ENCODE results near the gene KRTAP4-7. TPM values are rescaled to one million over a fixed set of nuclear protein-coding genes. Genes with fewer than 3 reads are reported as not detected.
"Not testable (repeated sequence)": the region's sequence is repeated elsewhere in the genome, so short reads cannot be mapped to it uniquely, and the experiment has no call there.

KRTAP4-7 gene
- total RNA-seq, 1 experiment from 2014 or later: not detected

DNA sequence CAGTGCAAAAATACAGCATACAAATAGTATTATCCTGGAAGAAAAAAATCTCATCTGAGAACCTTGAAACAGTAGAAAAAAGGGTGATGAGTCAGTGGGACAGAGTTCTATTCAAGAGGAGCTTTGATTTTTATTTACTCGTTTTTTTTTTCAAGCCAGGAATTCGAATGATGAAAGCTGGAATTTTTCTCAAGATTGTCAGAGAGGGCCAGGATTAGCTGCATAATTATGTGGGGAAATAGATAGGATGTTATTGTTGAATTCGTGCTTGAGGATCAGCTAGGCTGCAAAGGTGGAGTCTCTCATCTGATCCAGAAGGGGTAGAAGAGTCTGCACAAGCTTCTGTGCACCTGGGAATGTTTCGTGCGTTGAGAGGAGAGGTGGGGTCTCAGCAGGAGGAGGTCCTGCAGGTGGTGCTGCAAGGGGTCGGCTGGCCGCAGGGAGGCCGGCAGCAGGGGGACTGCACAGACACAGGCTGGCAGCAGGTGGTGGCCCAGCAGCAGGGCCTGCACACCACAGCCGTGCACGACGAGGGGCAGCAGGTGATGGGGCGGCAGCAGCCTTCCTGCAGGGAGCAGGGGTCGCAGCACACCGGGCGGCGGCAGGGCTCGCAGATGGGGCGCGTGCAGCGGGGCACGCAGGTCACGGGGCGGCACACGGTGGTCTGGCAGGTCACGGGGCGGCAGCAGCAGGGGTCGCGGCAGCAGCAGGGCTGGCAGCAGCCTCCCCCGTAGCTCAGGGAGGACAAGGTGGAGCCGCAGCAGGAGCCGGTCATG lies 24.5 kb upstream of the KRTAP4-7 start:
- Histone ChIP-seq H3K4me1 (ENCODE audit: control insufficient read depth in 1 of 2, insufficient read depth in 2 of 2, low read length in 2 of 2) (peaks cover 39 to 53% of the 10 kb centered on the region in 2 experiments), H3K4me2 (ENCODE audit: low read length) (peak overlapping the region; percentile 28), H3K27ac (ENCODE audit: low read depth, low read length) (peak overlapping the region; percentile 85), H3K9ac (ENCODE audit: low read length) (peak overlapping the region; percentile 10; the same call in 1 of the 2 replicates)
- CTCF ChIA-PET; H3K9me3 ChIP-seq (ENCODE audit: control insufficient read depth in 1 of 2, insufficient read depth in 1 of 2, low read depth in 1 of 2, low read length in 2 of 2); H3K9me2 ChIP-seq (ENCODE audit: insufficient read depth); H3K79me2 ChIP-seq (ENCODE audit: insufficient read depth, low read length); H4K20me1 ChIP-seq (ENCODE audit: insufficient read depth); H2AFZ ChIP-seq (ENCODE audit: low read depth, low read length, poor library complexity, severe bottlenecking); intact Hi-C loops (cut with micrococcal nuclease); H3K27me3 ChIP-seq (ENCODE audit: insufficient read depth, low read length); DNase-seq (ENCODE audit: low read depth, low spot score); POLR2A ChIA-PET; RAD21 ChIA-PET (ENCODE audit: low non-redundant PET in 1 of 2, low total read pairs in 2 of 2, uncharacterized antibody in 2 of 2, unreplicated experiment in 2 of 2); H3K4me3 ChIP-seq (replicated peaks in 1 of 2; ENCODE audit: low read depth in 1 of 2, low read length in 2 of 2); H3K36me3 ChIP-seq (ENCODE audit: control insufficient read depth in 1 of 2, insufficient read depth in 2 of 2, low read length in 2 of 2): not testable (repeated sequence)
- BruUV-seq (replicated peaks): TSS peak; percentile 54
- peak; percentile 41 for ATAC-seq
- TF ChIP-seq FOSL1 (IDR thresholded peaks at IDR 0.05; ENCODE audit: low read depth) (0 out of 2 replicates have a peak, but pooled peaks have one; percentile 14), SP1 (IDR thresholded peaks at IDR 0.05; ENCODE audit: low read depth) (peak; percentile 28; the same call in 1 of the 2 replicates)

DNA sequence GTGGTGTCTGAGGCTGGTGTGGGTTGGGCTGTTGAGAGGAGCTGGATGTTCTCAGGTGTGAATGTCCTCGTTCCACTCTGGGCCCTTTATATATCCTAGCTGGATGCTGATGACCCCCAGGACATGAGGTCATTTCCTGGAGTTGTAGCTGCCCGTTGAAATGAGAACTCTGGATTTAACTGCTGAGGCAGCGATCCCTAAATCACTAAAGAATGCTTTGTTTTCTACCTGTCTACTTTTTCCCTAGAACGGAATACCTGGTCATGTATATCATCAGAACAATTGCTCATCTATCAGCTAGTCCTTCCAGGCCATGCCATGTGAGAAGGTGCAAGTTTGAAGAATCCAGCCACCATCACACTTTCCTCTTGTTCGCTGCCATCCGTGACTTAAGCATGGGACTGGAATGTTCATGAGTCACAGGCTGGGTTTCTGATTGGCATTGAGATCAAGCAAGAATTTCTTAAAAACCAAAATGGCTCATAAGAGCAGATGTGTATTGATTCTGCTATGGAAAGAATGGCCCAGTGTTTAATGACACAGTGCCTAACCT lies 23.8 kb upstream of the KRTAP4-7 start, which contains the start of gene KRTAP2-3:
Gene KRTAP2-3 (minus strand): TSS at position 63 of the 553 bp plus-strand sequence. CDS start 64 bp downstream, outside the sequence.
- Histone ChIP-seq H3K27ac (ENCODE audit: low read depth, low read length) (peak within 1 kb of the TSS; percentile 85), H4K20me1 (ENCODE audit: insufficient read depth) (no peaks in the 10 kb centered on the region), H3K9ac (ENCODE audit: low read length) (peak within 1 kb of the TSS; percentile 10), H3K27me3 (ENCODE audit: insufficient read depth, low read length) (no peaks in the 10 kb centered on the region), H3K9me2 (ENCODE audit: insufficient read depth) (no peaks in the 10 kb centered on the region), H3K4me1 (ENCODE audit: control insufficient read depth in 1 of 2, insufficient read depth in 2 of 2, low read length in 2 of 2) (peaks cover 39 to 60% of the 10 kb centered on the region in 2 experiments), H3K79me2 (ENCODE audit: insufficient read depth, low read length) (no peaks in the 10 kb centered on the region), H3K4me2 (ENCODE audit: low read length) (peak within 1 kb of the TSS; percentile 28), H3K4me3 (replicated peaks in 1 of 2; ENCODE audit: low read depth in 1 of 2, low read length in 2 of 2) (no peak within 1 kb of the TSS), H3K9me3 (ENCODE audit: control insufficient read depth in 1 of 2, insufficient read depth in 1 of 2, low read depth in 1 of 2, low read length in 2 of 2) (peaks cover 0 to 9% of the 10 kb centered on the region in 2 experiments; a peak in 1 of 4 replicates), H3K36me3 (ENCODE audit: control insufficient read depth in 1 of 2, insufficient read depth in 2 of 2, low read length in 2 of 2) (peaks cover 0 to 5% of the 10 kb centered on the region in 2 experiments; a peak in 1 of 4 replicates), H2AFZ (ENCODE audit: low read depth, low read length, poor library complexity, severe bottlenecking) (peak within 1 kb of the TSS; percentile 4)
- intact Hi-C loops (cut with micrococcal nuclease): no loop called here
- ChIA-PET CTCF (no interaction called here), POLR2A (no interaction called here), RAD21 (ENCODE audit: low non-redundant PET in 1 of 2, low total read pairs in 2 of 2, uncharacterized antibody in 2 of 2, unreplicated experiment in 2 of 2) (no interaction called here)
- BruUV-seq (replicated peaks): no TSS peak
- ATAC-seq (peak; percentile 73), DNase-seq (ENCODE audit: low read depth, low spot score) (peak; percentile 86)
- TF ChIP-seq ZFX (IDR thresholded peaks at IDR 0.05): no peak
- TF ChIP-seq ELF1 (IDR thresholded peaks at IDR 0.05; ENCODE audit: borderline replicate concordance, low read depth): no peak
- TF ChIP-seq SIN3A (IDR thresholded peaks at IDR 0.05; ENCODE audit: low read depth): peak; percentile 49; the same call in 1 of the 2 replicates
- TF ChIP-seq, protein P1, sequence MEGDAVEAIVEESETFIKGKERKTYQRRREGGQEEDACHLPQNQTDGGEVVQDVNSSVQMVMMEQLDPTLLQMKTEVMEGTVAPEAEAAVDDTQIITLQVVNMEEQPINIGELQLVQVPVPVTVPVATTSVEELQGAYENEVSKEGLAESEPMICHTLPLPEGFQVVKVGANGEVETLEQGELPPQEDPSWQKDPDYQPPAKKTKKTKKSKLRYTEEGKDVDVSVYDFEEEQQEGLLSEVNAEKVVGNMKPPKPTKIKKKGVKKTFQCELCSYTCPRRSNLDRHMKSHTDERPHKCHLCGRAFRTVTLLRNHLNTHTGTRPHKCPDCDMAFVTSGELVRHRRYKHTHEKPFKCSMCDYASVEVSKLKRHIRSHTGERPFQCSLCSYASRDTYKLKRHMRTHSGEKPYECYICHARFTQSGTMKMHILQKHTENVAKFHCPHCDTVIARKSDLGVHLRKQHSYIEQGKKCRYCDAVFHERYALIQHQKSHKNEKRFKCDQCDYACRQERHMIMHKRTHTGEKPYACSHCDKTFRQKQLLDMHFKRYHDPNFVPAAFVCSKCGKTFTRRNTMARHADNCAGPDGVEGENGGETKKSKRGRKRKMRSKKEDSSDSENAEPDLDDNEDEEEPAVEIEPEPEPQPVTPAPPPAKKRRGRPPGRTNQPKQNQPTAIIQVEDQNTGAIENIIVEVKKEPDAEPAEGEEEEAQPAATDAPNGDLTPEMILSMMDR (IDR thresholded peaks at IDR 0.05 in 2 of 3, conservative IDR thresholded peaks at IDR 0.05 in 1 of 3; ENCODE audit: borderline replicate concordance in 1 of 3, insufficient read depth in 1 of 3, low read depth in 2 of 3, low read length in 2 of 3): no peak
- TF ChIP-seq YY1 (IDR thresholded peaks at IDR 0.05; ENCODE audit: extremely low read depth, insufficient replicate concordance, low read depth, low read length): peak; percentile 68
- no peak for TF ChIP-seq RAD21 (IDR thresholded peaks at IDR 0.05; ENCODE audit: low read depth)
- TF ChIP-seq SRF (IDR thresholded peaks at IDR 0.05; ENCODE audit: low read depth): 0 out of 2 replicates have a peak, but pooled peaks have one; percentile 58
- TF ChIP-seq, protein P2, sequence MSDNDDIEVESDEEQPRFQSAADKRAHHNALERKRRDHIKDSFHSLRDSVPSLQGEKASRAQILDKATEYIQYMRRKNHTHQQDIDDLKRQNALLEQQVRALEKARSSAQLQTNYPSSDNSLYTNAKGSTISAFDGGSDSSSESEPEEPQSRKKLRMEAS (IDR thresholded peaks at IDR 0.05): peak; percentile 90
- TF ChIP-seq POLR2A (IDR thresholded peaks at IDR 0.05; ENCODE audit: borderline replicate concordance, extremely low read depth, insufficient read depth, insufficient read length): no peak
- no peak for TF ChIP-seq EZH2 (IDR thresholded peaks at IDR 0.05)
- no peak; the same call in 1 of the 2 replicates for TF ChIP-seq POLR2AphosphoS5 (IDR thresholded peaks at IDR 0.05; ENCODE audit: low read depth, low read length)
- TF ChIP-seq SP1 (IDR thresholded peaks at IDR 0.05; ENCODE audit: low read depth): peak; percentile 88
- no peak for TF ChIP-seq ZNF274 (IDR thresholded peaks at IDR 0.05; ENCODE audit: low read depth, low read length)
- TF ChIP-seq TCF7L2 (IDR thresholded peaks at IDR 0.05; ENCODE audit: borderline replicate concordance, extremely low read depth, insufficient read depth, insufficient read length): peak; percentile 43
- TF ChIP-seq EZH2phosphoT487 (IDR thresholded peaks at IDR 0.05; ENCODE audit: borderline replicate concordance): no peak
- TF ChIP-seq, protein P3, sequence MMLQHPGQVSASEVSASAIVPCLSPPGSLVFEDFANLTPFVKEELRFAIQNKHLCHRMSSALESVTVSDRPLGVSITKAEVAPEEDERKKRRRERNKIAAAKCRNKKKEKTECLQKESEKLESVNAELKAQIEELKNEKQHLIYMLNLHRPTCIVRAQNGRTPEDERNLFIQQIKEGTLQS (IDR thresholded peaks at IDR 0.05): 0 out of 2 replicates have a peak, but pooled peaks have one; percentile 27
- peak; percentile 86; the same call in 1 of the 2 replicates for TF ChIP-seq CBX3 (IDR thresholded peaks at IDR 0.05; ENCODE audit: low read depth)

Data from HCT116 (cell line).